ENCODE data around the gene FOXO3B.
"Not testable (repeated sequence)": the region's sequence is repeated elsewhere in the genome, so short reads cannot be mapped to it uniquely, and the experiment has no call there.

The FOXO3B gene

DNA sequence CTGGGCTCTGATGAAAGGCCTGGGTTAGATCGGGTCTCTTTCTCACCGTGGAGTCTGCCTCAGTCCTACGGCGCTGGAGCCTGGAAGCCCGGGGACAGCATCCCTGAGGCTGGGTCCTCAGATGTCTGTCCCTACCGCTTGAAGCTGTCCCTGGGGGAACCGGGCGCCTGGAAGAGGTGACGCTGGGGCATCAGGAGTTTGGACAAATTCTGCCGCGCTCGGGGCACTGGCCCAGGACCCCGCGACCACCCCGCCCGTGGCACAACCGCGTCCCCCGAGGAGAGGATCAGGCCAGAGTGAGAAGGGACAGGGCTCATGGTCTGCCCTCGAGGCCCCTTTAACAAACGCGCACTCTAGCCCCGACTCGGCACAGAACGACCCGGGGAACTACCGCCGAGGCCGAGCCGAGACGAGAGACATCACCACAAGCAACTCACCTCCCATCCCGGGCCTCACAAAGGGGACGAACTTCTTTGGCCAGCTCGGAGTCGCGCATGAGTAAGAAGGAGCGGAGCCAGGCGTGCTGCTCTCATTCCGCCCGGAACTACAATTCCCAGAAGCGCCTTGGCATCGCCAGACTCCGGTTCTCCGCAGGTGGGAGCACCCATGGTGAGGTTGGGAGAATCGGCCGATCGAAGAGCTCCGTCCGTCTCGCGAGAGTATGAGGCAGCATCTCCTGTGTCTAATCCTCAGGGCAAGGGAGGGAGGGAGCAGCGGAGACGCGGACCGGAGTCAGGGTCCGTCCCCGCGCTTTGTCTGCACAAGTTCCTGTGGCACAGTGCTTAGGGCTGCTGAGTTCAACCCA, at the start of gene FOXO3B:
Gene FOXO3B (minus strand): TSS at position 548 of the 805 bp plus-strand sequence. CDS start 663 bp downstream, outside the sequence.
- not testable (repeated sequence) for H3K36me3 ChIP-seq (ENCODE audit: control insufficient read depth, insufficient read depth, low read length); H3K9me3 ChIP-seq (ENCODE audit: control insufficient read depth, low read length); H3K9ac ChIP-seq; H3K79me2 ChIP-seq; H3K4me1 ChIP-seq; H3K27me3 ChIP-seq (ENCODE audit: control insufficient read depth, insufficient read depth, low read length)
- Histone ChIP-seq H2AFZ (peak within 1 kb of the TSS; percentile 75), H3K4me3 (ENCODE audit: low read depth, low read length) (peak within 1 kb of the TSS; percentile 54), H3K4me2 (ENCODE audit: low read length) (peak within 1 kb of the TSS; percentile 63), H3K27ac (peak within 1 kb of the TSS; percentile 27)

DNA sequence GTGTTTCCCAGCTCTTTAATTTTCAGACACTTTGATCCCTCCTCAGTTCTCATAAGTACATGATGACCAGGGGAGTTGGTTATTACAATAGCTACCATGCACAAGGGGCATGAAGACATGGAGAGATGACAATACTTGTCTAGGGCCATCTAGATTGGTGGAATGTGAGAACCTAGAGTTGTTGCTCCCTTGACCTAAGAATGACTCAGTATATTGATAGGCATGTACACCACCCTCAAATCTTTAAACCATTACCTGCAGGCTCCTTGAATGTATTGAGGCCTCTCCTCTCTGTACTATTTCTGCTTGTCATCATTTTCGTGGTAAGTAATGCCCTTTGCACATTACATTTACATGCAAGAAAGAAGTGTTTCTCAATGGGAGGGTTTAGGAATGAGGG, 41.4 kb upstream of the FOXO3B start:
- not testable (repeated sequence) for H3K79me2 ChIP-seq; H2AFZ ChIP-seq; H3K27me3 ChIP-seq (ENCODE audit: control insufficient read depth, insufficient read depth, low read length); H3K4me2 ChIP-seq (ENCODE audit: low read length); H3K9ac ChIP-seq; H3K9me3 ChIP-seq (ENCODE audit: control insufficient read depth, low read length); H3K4me1 ChIP-seq; H3K36me3 ChIP-seq (ENCODE audit: control insufficient read depth, insufficient read depth, low read length); H3K4me3 ChIP-seq (ENCODE audit: low read depth, low read length); H3K27ac ChIP-seq

DNA sequence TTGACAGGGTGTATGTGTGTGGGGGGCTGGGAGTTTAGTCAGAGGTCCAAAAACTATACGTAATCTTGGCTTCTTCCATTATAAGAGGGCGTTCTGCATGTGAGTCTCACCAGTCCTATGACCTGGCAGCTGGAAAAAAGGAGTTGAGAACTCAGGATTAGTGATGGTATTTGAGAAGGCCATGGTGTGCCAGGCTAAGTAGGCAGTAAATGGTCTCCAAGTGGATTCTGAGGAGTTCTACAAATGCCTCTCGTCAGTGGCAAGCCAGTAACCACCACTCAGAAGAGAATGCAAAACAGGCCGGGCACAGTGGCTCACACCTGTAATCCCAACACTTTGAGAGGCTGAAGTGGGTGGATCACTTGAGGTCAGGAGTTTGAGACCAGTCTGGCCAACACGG, 40.5 kb upstream of the FOXO3B start:
- H3K27ac ChIP-seq; H3K36me3 ChIP-seq (ENCODE audit: control insufficient read depth, insufficient read depth, low read length); H3K4me1 ChIP-seq; H3K9me3 ChIP-seq (ENCODE audit: control insufficient read depth, low read length); H2AFZ ChIP-seq; H3K4me3 ChIP-seq (ENCODE audit: low read depth, low read length); H3K9ac ChIP-seq; H3K4me2 ChIP-seq (ENCODE audit: low read length); H3K79me2 ChIP-seq; H3K27me3 ChIP-seq (ENCODE audit: control insufficient read depth, insufficient read depth, low read length): not testable (repeated sequence)

DNA sequence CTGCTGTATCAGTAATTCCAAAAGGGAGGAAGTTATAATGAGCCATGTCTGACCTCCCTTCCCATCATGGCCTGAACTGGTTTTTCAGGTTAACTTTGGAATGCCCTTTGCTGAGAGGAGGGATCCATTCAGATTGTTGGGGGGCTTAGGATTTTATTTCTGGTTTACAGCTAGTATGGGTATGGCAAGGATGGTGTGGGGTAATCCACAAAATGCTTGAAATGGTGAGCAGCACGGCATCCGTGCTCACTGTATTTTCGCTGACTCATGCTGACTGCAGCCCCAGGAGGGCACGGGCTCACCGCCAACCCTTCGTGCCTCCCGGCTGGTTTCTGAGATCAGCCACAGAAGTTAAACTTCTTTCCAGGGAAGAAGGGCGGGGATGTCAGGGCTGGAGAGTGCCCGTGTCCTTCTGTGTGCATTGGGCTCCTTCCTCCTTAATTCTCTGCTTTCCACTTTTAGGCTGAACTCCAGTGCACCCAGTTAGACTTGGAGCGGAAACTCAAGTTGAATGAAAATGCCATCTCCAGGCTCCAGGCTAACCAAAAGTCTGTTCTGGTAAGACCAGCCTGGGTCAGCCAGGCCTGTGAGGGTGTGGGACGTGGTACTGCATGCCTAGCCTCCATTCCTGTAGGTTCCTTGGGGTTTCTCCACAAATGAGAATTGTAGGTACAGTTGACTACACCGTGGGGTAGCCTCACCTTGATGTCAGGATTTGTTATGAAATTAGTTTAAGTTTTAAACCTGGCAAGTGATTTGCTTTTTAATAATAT, 39.8 kb upstream of the FOXO3B start:
- not testable (repeated sequence) for H2AFZ ChIP-seq; H3K79me2 ChIP-seq; H3K9me3 ChIP-seq (ENCODE audit: control insufficient read depth, low read length); H3K4me1 ChIP-seq; H3K4me3 ChIP-seq (ENCODE audit: low read depth, low read length); H3K27ac ChIP-seq; H3K9ac ChIP-seq; H3K27me3 ChIP-seq (ENCODE audit: control insufficient read depth, insufficient read depth, low read length); H3K36me3 ChIP-seq (ENCODE audit: control insufficient read depth, insufficient read depth, low read length); H3K4me2 ChIP-seq (ENCODE audit: low read length)

DNA sequence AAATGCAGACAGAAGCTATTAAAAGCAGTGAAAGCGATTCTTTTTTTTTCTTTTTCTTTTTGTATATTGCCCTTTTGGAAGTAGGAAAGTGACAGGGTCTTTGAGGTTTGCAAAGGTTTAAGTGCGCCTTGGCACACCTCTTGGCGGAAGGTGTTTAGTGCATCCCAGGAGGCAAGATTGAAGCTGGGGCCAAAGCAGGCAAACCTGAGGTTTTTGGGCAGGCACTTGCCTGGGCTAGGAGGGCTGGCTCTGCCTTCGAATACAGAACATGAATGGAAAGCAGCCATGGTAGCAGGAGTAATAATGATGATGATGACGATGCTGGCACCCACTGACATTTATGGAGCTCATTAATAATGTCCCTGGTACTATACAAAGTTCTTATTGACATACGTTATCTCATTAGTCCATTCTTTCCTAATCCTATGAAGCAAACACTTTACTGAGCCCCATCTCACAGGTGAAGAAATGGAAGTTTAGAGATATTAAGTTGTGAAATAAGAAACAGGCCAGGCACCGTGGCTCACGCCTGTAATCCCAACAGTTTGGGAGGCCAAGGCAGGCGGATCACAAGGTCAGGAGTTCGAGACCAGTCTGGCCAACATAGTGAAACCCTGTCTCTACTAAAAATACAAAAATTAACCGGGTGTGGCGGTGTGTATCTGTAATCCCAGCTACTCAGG, 37.5 kb upstream of the FOXO3B start:
- H3K4me3 ChIP-seq (ENCODE audit: low read depth, low read length); H3K79me2 ChIP-seq; H3K4me2 ChIP-seq (ENCODE audit: low read length); H3K36me3 ChIP-seq (ENCODE audit: control insufficient read depth, insufficient read depth, low read length); H3K9me3 ChIP-seq (ENCODE audit: control insufficient read depth, low read length); H2AFZ ChIP-seq; H3K27ac ChIP-seq; H3K4me1 ChIP-seq; H3K27me3 ChIP-seq (ENCODE audit: control insufficient read depth, insufficient read depth, low read length); H3K9ac ChIP-seq: not testable (repeated sequence)

DNA sequence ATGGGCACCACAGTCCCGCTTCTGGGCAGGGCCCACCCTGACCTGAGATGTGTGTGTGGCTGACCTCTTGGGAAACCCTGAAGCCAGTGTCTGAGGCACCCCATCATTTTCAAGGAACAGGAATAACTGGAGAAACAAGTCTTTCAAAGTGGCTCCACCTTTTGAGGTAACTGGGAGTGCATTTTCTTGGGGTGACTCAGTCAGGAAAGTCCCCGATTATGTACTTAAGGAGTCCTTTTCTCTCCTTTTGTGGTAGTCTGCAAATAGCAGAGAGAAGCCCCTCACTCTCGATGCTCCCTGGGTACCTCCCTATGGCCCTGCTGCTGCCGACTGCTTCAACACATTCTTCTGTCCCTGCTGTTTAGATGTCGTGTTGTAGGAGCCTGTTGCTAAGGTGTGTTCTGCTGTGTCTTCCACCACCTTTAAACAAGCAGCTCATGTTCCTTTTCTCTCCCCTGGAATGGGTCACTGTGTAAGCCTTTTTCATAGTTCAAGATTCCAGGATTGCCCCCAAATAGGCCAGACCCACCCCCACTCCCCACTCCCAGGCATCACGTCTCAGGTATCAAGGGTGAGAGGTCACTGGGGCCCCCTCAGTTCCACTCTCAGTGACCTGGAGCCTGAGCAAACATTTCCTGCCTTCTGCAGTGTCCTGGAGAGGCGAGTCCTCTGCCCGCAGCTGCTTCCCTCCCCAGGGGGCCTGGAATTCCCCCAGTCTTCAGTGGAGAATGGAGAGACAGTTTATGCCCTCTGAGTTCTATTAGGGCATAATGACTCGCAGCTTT, 36.7 kb upstream of the FOXO3B start:
- H3K4me2 ChIP-seq (ENCODE audit: low read length); H3K27ac ChIP-seq; H3K4me3 ChIP-seq (ENCODE audit: low read depth, low read length); H3K36me3 ChIP-seq (ENCODE audit: control insufficient read depth, insufficient read depth, low read length); H3K79me2 ChIP-seq; H3K9ac ChIP-seq; H3K4me1 ChIP-seq; H3K9me3 ChIP-seq (ENCODE audit: control insufficient read depth, low read length); H3K27me3 ChIP-seq (ENCODE audit: control insufficient read depth, insufficient read depth, low read length); H2AFZ ChIP-seq: not testable (repeated sequence)

DNA sequence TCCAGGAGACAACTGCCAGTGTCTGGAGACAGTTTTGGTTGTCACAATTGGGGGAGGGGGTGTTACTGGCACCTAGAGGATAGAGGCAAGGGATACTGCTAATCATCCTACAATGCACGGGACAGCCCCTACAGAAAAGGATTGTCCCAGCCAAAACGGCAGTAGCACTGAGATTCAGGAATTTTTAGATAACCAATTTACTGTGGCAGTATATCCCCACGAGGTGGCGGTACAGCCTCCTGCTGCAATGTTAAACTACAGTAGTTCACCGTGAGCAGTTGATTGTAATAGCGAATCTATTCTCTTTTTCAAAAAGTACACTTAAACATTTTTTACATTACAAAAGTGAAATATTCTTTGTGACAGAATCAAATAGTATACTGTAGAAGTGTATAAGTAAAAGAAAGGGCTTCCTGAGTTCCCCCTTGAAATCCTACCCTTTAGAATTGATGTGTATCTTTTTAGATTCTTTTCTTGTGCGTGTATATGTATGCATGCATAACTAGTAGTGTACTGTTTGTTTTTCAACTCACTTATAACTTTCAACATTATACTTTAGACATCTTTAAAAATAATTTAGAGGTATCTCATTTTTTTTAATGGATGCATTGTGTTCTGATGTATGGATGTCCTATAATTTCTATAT, 30.4 kb upstream of the FOXO3B start:
- TF ChIP-seq, protein P1, sequence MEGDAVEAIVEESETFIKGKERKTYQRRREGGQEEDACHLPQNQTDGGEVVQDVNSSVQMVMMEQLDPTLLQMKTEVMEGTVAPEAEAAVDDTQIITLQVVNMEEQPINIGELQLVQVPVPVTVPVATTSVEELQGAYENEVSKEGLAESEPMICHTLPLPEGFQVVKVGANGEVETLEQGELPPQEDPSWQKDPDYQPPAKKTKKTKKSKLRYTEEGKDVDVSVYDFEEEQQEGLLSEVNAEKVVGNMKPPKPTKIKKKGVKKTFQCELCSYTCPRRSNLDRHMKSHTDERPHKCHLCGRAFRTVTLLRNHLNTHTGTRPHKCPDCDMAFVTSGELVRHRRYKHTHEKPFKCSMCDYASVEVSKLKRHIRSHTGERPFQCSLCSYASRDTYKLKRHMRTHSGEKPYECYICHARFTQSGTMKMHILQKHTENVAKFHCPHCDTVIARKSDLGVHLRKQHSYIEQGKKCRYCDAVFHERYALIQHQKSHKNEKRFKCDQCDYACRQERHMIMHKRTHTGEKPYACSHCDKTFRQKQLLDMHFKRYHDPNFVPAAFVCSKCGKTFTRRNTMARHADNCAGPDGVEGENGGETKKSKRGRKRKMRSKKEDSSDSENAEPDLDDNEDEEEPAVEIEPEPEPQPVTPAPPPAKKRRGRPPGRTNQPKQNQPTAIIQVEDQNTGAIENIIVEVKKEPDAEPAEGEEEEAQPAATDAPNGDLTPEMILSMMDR (IDR thresholded peaks at IDR 0.05), result peak; percentile 71
- H3K4me2 ChIP-seq (ENCODE audit: low read length); H3K27ac ChIP-seq; H2AFZ ChIP-seq; H3K79me2 ChIP-seq; H3K36me3 ChIP-seq (ENCODE audit: control insufficient read depth, insufficient read depth, low read length); H3K9me3 ChIP-seq (ENCODE audit: control insufficient read depth, low read length); H3K4me3 ChIP-seq (ENCODE audit: low read depth, low read length); H3K4me1 ChIP-seq; H3K9ac ChIP-seq; H3K27me3 ChIP-seq (ENCODE audit: control insufficient read depth, insufficient read depth, low read length): not testable (repeated sequence)

DNA sequence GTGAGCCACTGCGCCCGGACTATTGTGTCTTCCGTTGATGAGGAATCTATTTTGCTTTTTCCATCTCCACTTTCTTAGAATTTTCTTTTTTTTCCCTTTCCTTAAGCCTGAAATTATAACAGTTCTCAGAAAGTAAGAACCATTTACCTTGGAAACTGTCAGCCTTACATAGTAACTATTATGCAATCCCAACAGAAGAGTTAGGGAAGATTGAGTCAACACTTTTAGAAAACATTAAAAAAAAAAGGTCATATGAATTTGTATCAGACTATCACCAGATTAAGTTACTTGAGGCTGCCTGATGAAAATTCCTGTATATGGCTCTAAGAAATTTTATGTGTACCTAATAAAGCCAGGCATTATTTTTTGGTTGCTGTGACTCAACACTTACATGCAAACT, 26.1 kb upstream of the FOXO3B start:
- not testable (repeated sequence) for H3K27me3 ChIP-seq (ENCODE audit: control insufficient read depth, insufficient read depth, low read length); H3K4me1 ChIP-seq; H2AFZ ChIP-seq; H3K79me2 ChIP-seq; H3K36me3 ChIP-seq (ENCODE audit: control insufficient read depth, insufficient read depth, low read length); H3K9me3 ChIP-seq (ENCODE audit: control insufficient read depth, low read length); H3K4me3 ChIP-seq (ENCODE audit: low read depth, low read length); H3K4me2 ChIP-seq (ENCODE audit: low read length); H3K27ac ChIP-seq; H3K9ac ChIP-seq

DNA sequence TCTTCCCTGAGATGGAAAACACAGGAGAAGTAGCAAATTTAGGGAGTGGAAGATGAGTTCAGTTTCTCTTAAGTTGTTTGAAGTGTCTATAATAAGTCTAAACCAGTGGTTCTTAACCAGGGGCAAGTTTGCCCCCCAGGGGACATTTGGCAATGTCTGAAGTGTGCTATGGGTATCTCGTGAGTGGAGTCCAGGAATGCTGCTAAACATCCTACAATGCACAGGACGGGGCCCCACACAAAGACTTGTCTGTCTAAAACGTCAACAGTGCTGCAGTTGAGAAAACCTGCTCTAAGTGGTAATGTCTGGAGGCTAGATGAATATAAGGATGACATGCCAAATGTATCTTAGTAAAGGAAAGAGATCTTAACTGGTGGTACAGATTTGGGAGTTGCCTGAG, 23.8 kb upstream of the FOXO3B start:
- H3K27ac ChIP-seq; H3K4me2 ChIP-seq (ENCODE audit: low read length); H3K36me3 ChIP-seq (ENCODE audit: control insufficient read depth, insufficient read depth, low read length); H3K4me3 ChIP-seq (ENCODE audit: low read depth, low read length); H3K9me3 ChIP-seq (ENCODE audit: control insufficient read depth, low read length); H3K4me1 ChIP-seq; H2AFZ ChIP-seq; H3K9ac ChIP-seq; H3K27me3 ChIP-seq (ENCODE audit: control insufficient read depth, insufficient read depth, low read length); H3K79me2 ChIP-seq: not testable (repeated sequence)
